T-cell (primary cell): ENCODE results near the gene PCDHGC4. TPM values are rescaled to one million over a fixed set of nuclear protein-coding genes. Genes with fewer than 3 reads are reported as not detected.

Experiments used
- ATAC-seq, 4 experiments: fragments of 200-7000 bp in 3 of 4; fragments of 150-1000 bp in 1 of 4; cut with Tn5 transposase; replicated peaks in 1 of 4; 1 replicate in 3 of 4; 2 replicates in 1 of 4; pipeline ENCODE4 v1.10.0; 2021; ENCODE audit warnings: moderate library complexity in 3 of 4, mild to moderate bottlenecking in 2 of 4, moderate number of reproducible peaks in 1 of 4
- CTCF ChIA-PET, 2 donors: fragments of 300-600 bp; sonication (Branson Sonifier 250); formaldehyde crosslinking; loops; one replicate each; lab custom pipeline; 2022; ENCODE audit warnings: antibody characterized with exemption in 2 of 2; lab: Charles Lee
- POLR2A ChIA-PET, 2 donors: fragments of 300-600 bp; sonication (Branson Sonifier 250); formaldehyde crosslinking; loops; one replicate each; lab custom pipeline; 2022; ENCODE audit warnings: antibody characterized with exemption in 2 of 2; lab: Charles Lee
- DNase-seq, 35 experiments: peaks; one replicate each; pipeline versions ENCODE4 v3.0.0 to v3.0.0-alpha.2; 2013 to 2023
- H3K27ac ChIP-seq: one replicate; pipeline ENCODE4 v1.5.1; 2013; ENCODE audit warnings: low read length
- H3K27me3 ChIP-seq, 2 experiments: replicated peaks in 1 of 2; 1 replicate in 1 of 2; 2 replicates in 1 of 2; pipeline versions ENCODE4 v1.6.1 to v1.7.0; 2013; ENCODE audit warnings: low read length in 1 of 2, mixed read lengths in 1 of 2; ENCODE audit not compliant: control insufficient read depth in 2 of 2, insufficient read depth in 2 of 2; ENCODE audit errors: extremely low read depth in 1 of 2
- H3K36me3 ChIP-seq, 2 donors: 1 replicate in 1 of 2; 2 replicates in 1 of 2; pipeline versions ENCODE4 v1.6.1 to v1.7.0; 2013; ENCODE audit warnings: low read length in 1 of 2; ENCODE audit not compliant: control insufficient read depth in 2 of 2, insufficient read depth in 1 of 2; ENCODE audit errors: extremely low read depth in 1 of 2
- H3K4me1 ChIP-seq, 2 experiments: 1 replicate in 1 of 2; 2 replicates in 1 of 2; pipeline versions ENCODE4 v1.6.1 to v1.7.0; 2013; ENCODE audit warnings: low read length in 2 of 2, mixed read lengths in 1 of 2; ENCODE audit not compliant: insufficient read depth in 2 of 2, control insufficient read depth in 1 of 2; ENCODE audit errors: extremely low read depth in 1 of 2
- H3K4me3 ChIP-seq, 2 donors: 1 replicate in 1 of 2; 2 replicates in 1 of 2; pipeline versions ENCODE4 v1.5.1 to v1.7.0; 2013; ENCODE audit warnings: mild to moderate bottlenecking in 2 of 2, low read length in 1 of 2, moderate library complexity in 1 of 2; ENCODE audit not compliant: control insufficient read depth in 1 of 2; ENCODE audit errors: extremely low read depth in 1 of 2
- H3K9me3 ChIP-seq: 2 replicates; pipeline ENCODE4 v1.7.0; 2013
- H3K27ac Mint-ChIP-seq, 2 donors: one replicate each; pipeline ENCODE4 v1.8.0; 2020 to 2021; ENCODE audit warnings: mild to moderate bottlenecking in 2 of 2, mixed read lengths in 2 of 2
- H3K27me3 Mint-ChIP-seq, 2 donors: one replicate each; pipeline ENCODE4 v1.8.0; 2021 to 2022; ENCODE audit warnings: mixed read lengths in 2 of 2
- H3K36me3 Mint-ChIP-seq: one replicate; pipeline ENCODE4 v1.8.0; 2021; ENCODE audit warnings: mixed read lengths
- H3K4me1 Mint-ChIP-seq, 3 donors: one replicate each; pipeline ENCODE4 v1.8.0; 2020 to 2022; ENCODE audit warnings: mixed read lengths in 3 of 3, mild to moderate bottlenecking in 1 of 3
- H3K4me3 Mint-ChIP-seq, 3 donors: one replicate each; pipeline ENCODE4 v1.8.0; 2020 to 2022; ENCODE audit warnings: mild to moderate bottlenecking in 3 of 3, mixed read lengths in 3 of 3, moderate library complexity in 3 of 3
- H3K9me3 Mint-ChIP-seq, 3 donors: one replicate each; pipeline ENCODE4 v1.8.0; 2020 to 2022; ENCODE audit warnings: mixed read lengths in 3 of 3
- WGBS: methylation state at CpG from one replicate; pipeline ENCODE4 v1.1.5; 2013; ENCODE audit warnings: missing lambda C conversion rate; ENCODE audit not compliant: insufficient coverage; 5-methylcytosine and 5-hydroxymethylcytosine counted together
- total RNA-seq, 35 experiments: library from RNA in 6 of 35; stranded (reverse) in 6 of 35; fragments of 120-200 nt in 1 of 35; gene quantifications; one replicate each; pipeline versions ENCODE4 v1.2.1 to v1.2.4 and lab custom pipeline; 2013 to 2026

Gene PCDHGC4
- under 1 TPM in 2 of 5 donors, not detected in 3; 0.18 to 0.51 TPM for total RNA-seq
- total RNA-seq (2013) = 0.15 TPM
- 0 to 0.37 (median 0) reads per million in 29 experiments for total RNA-seq (lab: John Stamatoyannopoulos, UW)

DNA sequence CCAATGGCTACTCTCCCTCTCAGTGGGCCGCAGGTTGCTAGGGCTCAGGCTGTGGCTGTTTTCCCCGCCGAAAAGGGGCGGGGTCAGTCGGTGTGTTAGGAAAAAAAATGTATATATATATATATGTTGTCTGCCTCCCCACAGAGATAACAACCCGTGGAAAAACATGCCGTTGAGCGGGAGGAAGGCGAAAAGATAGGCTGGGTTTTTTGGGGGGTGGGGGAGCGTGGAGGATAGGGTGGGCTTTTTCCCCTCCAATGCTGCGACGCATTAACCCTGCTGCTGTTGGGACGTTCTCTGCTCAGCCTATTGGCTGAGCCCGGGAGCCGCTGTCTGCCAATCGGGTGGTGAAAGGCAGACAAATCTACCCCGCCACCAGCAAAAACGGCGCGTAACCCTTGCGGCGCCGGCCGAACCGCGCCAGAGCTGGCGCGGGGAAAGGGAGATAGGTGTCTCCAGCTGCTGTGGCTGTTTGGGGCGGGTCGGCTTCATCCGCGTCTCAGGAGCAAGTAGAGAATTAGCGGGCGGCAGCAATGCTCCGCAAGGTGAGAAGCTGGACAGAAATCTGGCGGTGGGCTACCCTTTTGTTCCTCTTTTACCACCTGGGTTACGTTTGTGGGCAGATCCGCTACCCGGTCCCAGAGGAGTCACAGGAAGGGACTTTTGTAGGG lies at the start of gene PCDHGC4:
PCDHGC4 (plus strand) TSS at position 390 of the 671 bp plus-strand sequence; CDS start at position 534, 144 bp downstream.
- no peaks in the 10 kb centered on the region for H3K36me3 ChIP-seq
- CTCF ChIA-PET = no interaction called here
- POLR2A ChIA-PET = no interaction called here
- H3K27ac Mint-ChIP-seq = no peak within 1 kb of the TSS
- ATAC-seq = peak in 1 of 4 experiments; percentile 12
- H3K27me3 Mint-ChIP-seq = peaks cover 72 to 96% of the 10 kb centered on the region in 2 donors
- no peak within 1 kb of the TSS for H3K27ac ChIP-seq
- peaks cover 3 to 14% of the 10 kb centered on the region in 2 experiments for H3K4me1 ChIP-seq
- no peaks in the 10 kb centered on the region for H3K36me3 Mint-ChIP-seq
- H3K4me1 Mint-ChIP-seq = peaks cover 11 to 22% (median 19%) of the 10 kb centered on the region in 3 donors
- DNase-seq = no peak
- H3K9me3 ChIP-seq = no peaks in the 10 kb centered on the region
- H3K9me3 Mint-ChIP-seq = no peaks in the 10 kb centered on the region
- WGBS = 7% methylated on average over 23 of the region's 39 CpGs
- peaks cover 17 to 69% of the 10 kb centered on the region in 2 experiments for H3K27me3 ChIP-seq
- H3K4me3 ChIP-seq = peak within 1 kb of the TSS in 1 of 2 donors; percentile 77
- H3K4me3 Mint-ChIP-seq = peak within 1 kb of the TSS; percentile 9 to 59 (median 34)

GRCh38 chr5:141437221-141437620 lies 47.6 kb upstream of the PCDHGC4 start:
- no peak overlapping the region for H3K4me3 ChIP-seq
- H3K27me3 Mint-ChIP-seq = peaks cover 29 to 50% of the 10 kb centered on the region in 2 donors

DNA sequence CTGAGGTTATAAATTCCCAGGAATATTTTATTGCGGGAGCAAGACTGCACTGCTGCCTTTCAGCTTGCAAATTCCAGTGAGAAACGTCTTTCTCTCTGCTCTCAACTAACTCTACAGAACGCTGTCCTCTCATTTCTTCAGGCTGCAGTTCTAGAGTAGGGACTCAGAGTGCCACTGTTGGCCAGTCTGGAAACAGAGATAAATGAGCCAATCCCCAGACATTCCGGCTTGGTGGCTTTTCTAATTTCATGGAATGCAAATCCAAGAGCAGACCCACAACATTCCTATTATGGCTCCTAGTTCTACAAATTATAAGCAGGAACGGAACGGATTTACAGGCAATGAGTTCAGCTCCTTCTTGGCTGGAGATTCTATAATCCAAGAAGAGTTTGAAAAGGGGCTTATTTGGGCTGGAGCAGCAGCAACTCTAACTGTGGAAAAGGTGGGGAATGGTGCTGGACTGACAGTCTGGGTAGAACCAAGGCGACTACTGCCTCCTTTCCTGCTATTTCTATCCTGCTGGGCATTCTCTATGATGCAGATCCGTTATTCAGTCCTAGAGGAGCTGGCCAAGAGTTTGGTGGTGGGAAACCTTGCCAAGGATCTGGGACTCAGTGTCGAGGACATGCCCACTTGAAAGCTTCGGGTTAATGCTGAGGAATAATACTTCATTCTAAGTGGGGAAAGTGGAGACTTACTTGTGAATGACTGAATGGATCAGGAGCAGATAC lies 45.3 kb upstream of the PCDHGC4 start:
- ChIA-PET CTCF (no interaction called here), POLR2A (no interaction called here)
- no peak for ATAC-seq
- Mint-ChIP-seq H3K36me3 (no peaks in the 10 kb centered on the region), H3K27ac (no peak overlapping the region), H3K27me3 (peaks cover 20 to 36% of the 10 kb centered on the region in 2 donors), H3K4me3 (no peak overlapping the region), H3K9me3 (peaks cover 0 to 3% (median 0%) of the 10 kb centered on the region in 3 donors), H3K4me1 (no peaks in the 10 kb centered on the region)
- H3K36me3 ChIP-seq = no peaks in the 10 kb centered on the region
- DNase-seq = no peak
- peaks cover 6 to 11% of the 10 kb centered on the region in 2 experiments for H3K27me3 ChIP-seq
- 71% methylated on average over 5 of the region's 10 CpGs for WGBS
- H3K4me3 ChIP-seq = no peak overlapping the region
- no peaks in the 10 kb centered on the region for H3K4me1 ChIP-seq
- H3K27ac ChIP-seq = no peak overlapping the region
- no peaks in the 10 kb centered on the region for H3K9me3 ChIP-seq

More at GRCh38 chr5:141437221-141437620, 47.6 kb upstream of the PCDHGC4 start:
- Mint-ChIP-seq H3K9me3 (peaks cover 2 to 6% (median 6%) of the 10 kb centered on the region in 3 donors), H3K27ac (no peak overlapping the region), H3K4me1 (no peaks in the 10 kb centered on the region), H3K36me3 (no peaks in the 10 kb centered on the region), H3K4me3 (no peak overlapping the region)
- DNase-seq = no peak
- Histone ChIP-seq H3K9me3 (no peaks in the 10 kb centered on the region), H3K27ac (no peak overlapping the region), H3K4me1 (no peaks in the 10 kb centered on the region), H3K27me3 (peaks cover 7 to 24% of the 10 kb centered on the region in 2 experiments), H3K36me3 (no peaks in the 10 kb centered on the region)
- no CpG with 5 or more reads among the region's 2 CpGs for WGBS
- POLR2A ChIA-PET = no interaction called here
- ATAC-seq = no peak
- CTCF ChIA-PET = no interaction called here

- H3K27ac ChIP-seq = no peak overlapping the region
- no peaks in the 10 kb centered on the region for H3K36me3 ChIP-seq
- Mint-ChIP-seq H3K27ac (no peak overlapping the region), H3K9me3 (peaks cover 0 to 3% (median 0%) of the 10 kb centered on the region in 3 donors), H3K27me3 (peaks cover 24 to 38% of the 10 kb centered on the region in 2 donors), H3K4me1 (no peaks in the 10 kb centered on the region), H3K4me3 (no peak overlapping the region), H3K36me3 (no peaks in the 10 kb centered on the region)
- DNase-seq = no peak
- ATAC-seq = no peak
- POLR2A ChIA-PET = no interaction called here
- no peak overlapping the region for H3K4me3 ChIP-seq
- H3K9me3 ChIP-seq = no peaks in the 10 kb centered on the region
- H3K27me3 ChIP-seq = peaks cover 5 to 11% of the 10 kb centered on the region in 2 experiments
- H3K4me1 ChIP-seq = no peaks in the 10 kb centered on the region
- CTCF ChIA-PET = no interaction called here
- whole genome bisulfite sequencing = 95% methylated on average over 3 of the region's 9 CpGs
Measured at GRCh38 chr5:141440341-141440740, 44.5 kb upstream of the PCDHGC4 start.

DNA sequence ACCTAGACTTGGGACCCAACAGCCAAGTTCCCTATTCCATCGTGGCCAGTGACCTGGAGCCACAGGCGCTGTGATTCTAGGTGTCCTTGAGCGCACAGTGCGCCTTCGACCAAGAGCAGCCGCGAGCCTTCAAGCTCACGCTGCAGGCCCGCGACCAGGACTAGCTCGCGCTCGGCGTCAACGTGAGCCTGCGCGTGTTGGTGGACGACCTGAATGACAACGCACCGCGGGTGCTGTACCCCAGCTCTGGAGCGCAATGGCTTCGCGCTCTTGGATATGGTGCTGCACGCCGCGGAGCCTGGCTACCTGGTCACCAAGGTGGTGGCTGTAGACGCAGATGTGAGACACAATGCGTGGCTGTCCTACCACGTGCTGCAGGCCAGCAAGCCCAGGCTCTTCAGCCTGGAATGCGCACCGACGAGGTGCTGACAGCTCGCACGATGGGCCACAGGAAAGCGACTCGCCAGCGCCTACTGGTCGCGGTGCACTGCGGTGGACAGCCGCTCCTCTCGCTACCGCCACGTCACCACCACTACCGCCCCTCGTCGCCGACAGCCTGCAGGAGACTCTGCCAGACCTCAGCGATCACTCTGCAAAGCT lies 43.2 kb upstream of the PCDHGC4 start:
- no peak for ATAC-seq
- CTCF ChIA-PET = interaction anchor here in 1 of 2 donors (1.2 kb wide), 1 partner anchor 12 kb away, joined by 4 read pairs; the partner anchor contains the start of gene PCDHGA12

DNA sequence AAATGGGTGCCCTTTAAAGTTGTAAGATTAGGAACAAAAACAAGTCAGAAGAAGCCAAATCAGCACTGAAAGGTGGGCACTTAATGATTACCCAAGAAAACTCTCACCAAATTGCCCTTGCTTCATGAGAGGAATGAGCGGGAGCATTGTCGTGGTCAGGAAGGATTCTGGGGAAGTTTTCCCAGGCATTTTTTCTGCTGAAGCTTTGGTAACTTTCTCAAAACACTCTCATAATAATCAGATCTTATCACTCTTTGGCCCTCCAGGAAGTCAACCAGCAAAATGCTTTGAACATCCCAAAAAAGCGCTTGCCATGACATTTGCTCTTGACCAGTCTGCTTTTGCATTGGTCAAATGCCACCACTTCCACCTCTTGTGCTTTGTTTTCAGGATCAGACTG lies 19.5 kb upstream of the PCDHGC4 start:
- Mint-ChIP-seq H3K27ac (no peak overlapping the region), H3K27me3 (peaks cover 13 to 28% of the 10 kb centered on the region in 2 donors), H3K9me3 (peaks cover 0 to 6% (median 3%) of the 10 kb centered on the region in 3 donors), H3K4me3 (no peak overlapping the region), H3K4me1 (no peaks in the 10 kb centered on the region), H3K36me3 (no peaks in the 10 kb centered on the region)
- 93% methylated on average over 3 of the region's 3 CpGs for WGBS
- Histone ChIP-seq H3K9me3 (no peaks in the 10 kb centered on the region), H3K4me1 (no peaks in the 10 kb centered on the region), H3K27me3 (peaks cover 0 to 12% of the 10 kb centered on the region in 2 experiments), H3K27ac (no peak overlapping the region), H3K36me3 (no peaks in the 10 kb centered on the region), H3K4me3 (no peak overlapping the region)
- POLR2A ChIA-PET = no interaction called here
- CTCF ChIA-PET = interaction anchor here in 1 of 2 donors (0.6 kb wide), 1 partner anchor 137 kb away, joined by 3 read pairs; no protein-coding TSS in a partner anchor
- DNase-seq (no peak), ATAC-seq (no peak)

More for the DNA sequence above, 43.2 kb upstream of the PCDHGC4 start:
- H3K4me1 Mint-ChIP-seq = no peaks in the 10 kb centered on the region
- DNase-seq = no peak
- H3K27ac Mint-ChIP-seq = no peak overlapping the region
- H3K4me3 ChIP-seq = no peak overlapping the region
- no peaks in the 10 kb centered on the region for H3K36me3 Mint-ChIP-seq
- POLR2A ChIA-PET = interaction anchor here in 1 of 2 donors (1.0 kb wide), 1 partner anchor 12 kb away, joined by 3 read pairs; the partner anchor contains the start of gene PCDHGA12
- H3K9me3 Mint-ChIP-seq = peaks cover 0 to 3% (median 0%) of the 10 kb centered on the region in 3 donors
- H3K27me3 Mint-ChIP-seq = peaks cover 24 to 41% of the 10 kb centered on the region in 2 donors
- H3K27ac ChIP-seq = no peak overlapping the region
- H3K9me3 ChIP-seq = no peaks in the 10 kb centered on the region
- H3K4me1 ChIP-seq = no peaks in the 10 kb centered on the region
- H3K27me3 ChIP-seq = peaks cover 2 to 11% of the 10 kb centered on the region in 2 experiments
- WGBS = 64% methylated on average over 50 of the region's 50 CpGs
- no peak overlapping the region for H3K4me3 Mint-ChIP-seq
- H3K36me3 ChIP-seq = no peaks in the 10 kb centered on the region
